Liver (tissue), 9 donors: Measurements from ENCODE around the gene SP100. TPM values are rescaled to one million over a fixed set of nuclear protein-coding genes. Genes with fewer than 3 reads are reported as not detected.

Experiments used
- DNase-seq: peaks from one replicate; pipeline ENCODE4 v3.0.0-alpha.2; 2017; ENCODE audit warnings: low spot score
- H3K27ac ChIP-seq, 2 donors: one replicate each; pipeline ENCODE4 v1.7.0; 2013; ENCODE audit warnings: inconsistent platforms in 2 of 2, low read length in 2 of 2, control low read depth in 1 of 2, low read depth in 1 of 2, mild to moderate bottlenecking in 1 of 2
- H3K27me3 ChIP-seq, 4 donors: one replicate each; pipeline versions ENCODE4 v1.6.1 to v1.7.0; 2013; ENCODE audit warnings: low read length in 3 of 4, inconsistent platforms in 1 of 4, mild to moderate bottlenecking in 1 of 4, moderate library complexity in 1 of 4; ENCODE audit not compliant: control insufficient read depth in 4 of 4, insufficient read depth in 4 of 4
- H3K36me3 ChIP-seq, 4 donors: one replicate each; pipeline versions ENCODE4 v1.6.1 to v1.7.0; 2013; ENCODE audit warnings: low read length in 3 of 4, mild to moderate bottlenecking in 3 of 4, low read depth in 1 of 4, moderate library complexity in 1 of 4; ENCODE audit not compliant: control insufficient read depth in 4 of 4, insufficient read depth in 3 of 4
- H3K4me1 ChIP-seq, 4 donors: one replicate each; pipeline versions ENCODE4 v1.6.1 to v1.7.0; 2013; ENCODE audit warnings: low read length in 3 of 4, mild to moderate bottlenecking in 3 of 4, moderate library complexity in 1 of 4; ENCODE audit not compliant: control insufficient read depth in 4 of 4, insufficient read depth in 4 of 4
- H3K4me3 ChIP-seq, 3 donors: one replicate each; pipeline versions ENCODE4 v1.6.1 to v1.7.0; 2013; ENCODE audit warnings: low read length in 3 of 3, control low read depth in 1 of 3, low read depth in 1 of 3, mild to moderate bottlenecking in 1 of 3
- H3K9ac ChIP-seq, 2 donors: one replicate each; pipeline ENCODE4 v1.7.0; 2013; ENCODE audit warnings: low read length in 2 of 2, mild to moderate bottlenecking in 2 of 2, moderate library complexity in 2 of 2, control low read depth in 1 of 2, low read depth in 1 of 2
- H3K9me3 ChIP-seq, 4 donors: one replicate each; pipeline versions ENCODE4 v1.6.1 to v1.7.0; 2013; ENCODE audit warnings: low read length in 3 of 4; ENCODE audit not compliant: control insufficient read depth in 4 of 4
- ATF3 ChIP-seq: IDR thresholded peaks from 2 replicates; pipeline ENCODE4 v1.6.1; 2016; ENCODE audit warnings: antibody characterized with exemption
- EGR1 ChIP-seq, 2 donors: IDR thresholded peaks; 2 replicates each; pipeline ENCODE4 v1.6.1; 2016 to 2018; ENCODE audit warnings: antibody characterized with exemption in 2 of 2, low read depth in 2 of 2
- FOXA1 ChIP-seq: IDR thresholded peaks from 2 replicates; pipeline ENCODE4 v1.6.1; 2016; ENCODE audit warnings: antibody characterized with exemption
- FOXA2 ChIP-seq: IDR thresholded peaks from 2 replicates; pipeline ENCODE4 v1.6.1; 2016; ENCODE audit warnings: antibody characterized with exemption
- GABPA ChIP-seq, 2 donors: IDR thresholded peaks in 1 of 2; conservative IDR thresholded peaks in 1 of 2; 2 replicates each; pipeline ENCODE4 v1.6.1; 2016; ENCODE audit warnings: antibody characterized with exemption in 2 of 2, mild to moderate bottlenecking in 1 of 2, moderate library complexity in 1 of 2
- HNF4A ChIP-seq, 2 donors: conservative IDR thresholded peaks; 2 replicates each; pipeline ENCODE4 v1.6.1; 2016; ENCODE audit warnings: antibody characterized with exemption in 2 of 2, mild to moderate bottlenecking in 2 of 2
- JUND ChIP-seq, 2 donors: IDR thresholded peaks; 2 replicates each; pipeline ENCODE4 v1.6.1; 2016; ENCODE audit warnings: antibody characterized with exemption in 2 of 2
- NR2F2 ChIP-seq: IDR thresholded peaks from 2 replicates; pipeline ENCODE4 v1.6.1; 2016; ENCODE audit warnings: antibody characterized with exemption
- RAD21 ChIP-seq, 2 donors: IDR thresholded peaks; 2 replicates each; pipeline ENCODE4 v1.6.1; 2016; ENCODE audit warnings: antibody characterized with exemption in 2 of 2, mild to moderate bottlenecking in 2 of 2
- REST ChIP-seq: IDR thresholded peaks from 2 replicates; pipeline ENCODE4 v1.6.1; 2016; ENCODE audit warnings: antibody characterized with exemption, mild to moderate bottlenecking
- RXRA ChIP-seq, 2 donors: IDR thresholded peaks; 2 replicates each; pipeline ENCODE4 v1.6.1; 2017 to 2018; ENCODE audit warnings: antibody characterized with exemption in 2 of 2, mild to moderate bottlenecking in 1 of 2
- SP1 ChIP-seq: IDR thresholded peaks from 2 replicates; pipeline ENCODE4 v1.6.1; 2018; ENCODE audit warnings: antibody characterized with exemption, mild to moderate bottlenecking
- TAF1 ChIP-seq: conservative IDR thresholded peaks from 2 replicates; pipeline ENCODE4 v1.6.1; 2016; ENCODE audit warnings: antibody characterized with exemption, mild to moderate bottlenecking
- YY1 ChIP-seq: IDR thresholded peaks from 2 replicates; pipeline ENCODE4 v1.6.1; 2016; ENCODE audit warnings: antibody characterized with exemption, mild to moderate bottlenecking
- ZBTB33 ChIP-seq: IDR thresholded peaks from 2 replicates; pipeline ENCODE4 v1.6.1; 2016; ENCODE audit warnings: antibody characterized with exemption
- WGBS: extraction: QIAGEN DNeasy Blood & Tissue Kit; methylation state at CpG from one replicate; pipeline ENCODE4 v1.1.7; 2013; 5-methylcytosine and 5-hydroxymethylcytosine counted together
- polyA plus RNA-seq, 2 donors: library from polyadenylated mRNA; stranded (reverse) in 1 of 2; unstranded in 1 of 2; fragments of 200-250 nt in 1 of 2; fragments of >200 nt in 1 of 2; fragmentation: Nextera tagmentation in 1 of 2; extraction: Ambion mirVana in 1 of 2; gene quantifications; one replicate each; pipeline versions ENCODE4 v1.2.1 to v1.2.3, GENCODE V29; 2013 to 2015
- total RNA-seq, 2 donors: library from RNA; depleted of rRNA; stranded (reverse); fragments of >200 nt; gene quantifications; one replicate each; pipeline ENCODE4 v1.2.3, GENCODE V29; 2014
- TF ChIP-seq, protein P1 (sequence below): IDR thresholded peaks from 2 replicates; pipeline ENCODE4 v1.6.1; 2016; ENCODE audit warnings: antibody characterized with exemption
- TF ChIP-seq, protein P2 (sequence below): fragments of 150-350 bp; IDR thresholded peaks from 2 replicates; pipeline ENCODE4 v1.5.1; 2017; ENCODE audit warnings: improper control_type of control experiment, low read depth, low read length; ENCODE audit not compliant: missing input control
- donor health status: healthy.
- donor health status: healthy.
- donor health status: healthy.
- donor health status: healthy.
- donor health status: healthy.

SP100 gene
- total and polyA plus RNA-seq, 4 donors, result 21.9 to 45.5 (median 33.1) TPM

DNA sequence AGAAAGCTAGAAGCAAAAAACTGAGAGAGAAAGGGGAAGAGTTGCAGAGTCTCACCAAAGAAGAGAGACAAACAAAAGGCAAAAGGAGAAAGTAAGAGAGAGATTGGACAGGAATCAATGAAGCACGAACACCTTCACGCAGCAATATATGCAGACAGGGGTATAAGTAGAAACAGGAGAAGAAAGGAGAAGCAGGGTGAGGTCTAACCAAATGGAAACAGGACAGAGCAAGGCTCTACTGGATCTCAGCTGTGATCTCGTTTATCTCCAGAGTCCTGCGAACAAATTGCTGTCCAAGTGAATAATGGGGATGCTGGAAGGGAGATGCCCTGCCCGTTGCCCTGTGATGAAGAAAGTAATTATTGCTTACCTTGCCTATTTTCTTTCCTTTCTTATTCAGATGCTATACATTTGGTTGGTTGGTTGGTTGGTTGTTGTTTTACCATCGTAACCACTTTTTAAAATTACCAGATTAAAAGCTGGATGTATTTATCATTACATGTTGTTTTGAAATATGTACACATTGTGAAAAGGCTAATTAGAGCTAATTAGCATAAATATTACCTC lies 34.0 kb downstream of the SP100 start:
- no peak overlapping the region for H3K27ac ChIP-seq
- no peak overlapping the region for H3K9ac ChIP-seq
- H3K4me3 ChIP-seq, result no peak overlapping the region
- no peaks in the 10 kb centered on the region for H3K9me3 ChIP-seq
- no peak for DNase-seq
- H3K4me1 ChIP-seq, result no peaks in the 10 kb centered on the region
- H3K27me3 ChIP-seq, result no peaks in the 10 kb centered on the region
- no peak for TF ChIP-seq REST
- TF ChIP-seq NR2F2, result no peak
- no peak for TF ChIP-seq ATF3
- no peak for TF ChIP-seq RAD21 (IDR thresholded peaks at IDR 0.05)
- TF ChIP-seq EGR1 (IDR thresholded peaks at IDR 0.05; ENCODE audit: low read depth in 2 of 2), result no peak
- TF ChIP-seq TAF1, result no peak
- TF ChIP-seq SP1, result no peak
- TF ChIP-seq FOXA1, result no peak
- TF ChIP-seq JUND (IDR thresholded peaks at IDR 0.05), result no peak
- no peak for TF ChIP-seq HNF4A (conservative IDR thresholded peaks at IDR 0.05)
- TF ChIP-seq FOXA2, result no peak
- TF ChIP-seq, protein P1, sequence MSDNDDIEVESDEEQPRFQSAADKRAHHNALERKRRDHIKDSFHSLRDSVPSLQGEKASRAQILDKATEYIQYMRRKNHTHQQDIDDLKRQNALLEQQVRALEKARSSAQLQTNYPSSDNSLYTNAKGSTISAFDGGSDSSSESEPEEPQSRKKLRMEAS, result no peak
- no peak for TF ChIP-seq ZBTB33
- TF ChIP-seq YY1, result no peak
- no peak for TF ChIP-seq GABPA (IDR thresholded peaks at IDR 0.05 in 1 of 2, conservative IDR thresholded peaks at IDR 0.05 in 1 of 2)
- no peak for TF ChIP-seq RXRA (IDR thresholded peaks at IDR 0.05)
- WGBS, result 97% methylated on average over 6 of the region's 6 CpGs
- H3K36me3 ChIP-seq, result peaks cover 11 to 58% (median 39%) of the 10 kb centered on the region in 4 donors

DNA sequence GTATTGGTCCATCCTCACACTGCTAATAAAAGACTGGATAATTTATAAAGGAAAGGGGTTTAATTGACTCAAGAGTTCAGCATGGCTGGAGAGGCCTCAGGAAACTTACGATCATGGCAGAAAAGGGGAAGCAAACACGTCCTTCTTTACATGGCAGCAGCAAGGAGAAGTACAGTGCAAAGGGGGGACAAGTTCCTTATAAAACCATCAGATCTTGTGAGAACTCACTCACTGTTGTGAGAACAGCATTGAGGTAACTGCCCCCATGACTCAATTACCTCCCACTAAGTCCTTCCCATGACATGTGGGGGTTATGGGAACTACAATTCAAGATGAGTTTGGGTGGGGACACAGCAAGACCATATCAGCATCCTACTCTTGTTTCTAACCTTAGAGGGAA lies 37.0 kb downstream of the SP100 start:
- WGBS, result 82% methylated on average over 2 of the region's 2 CpGs
- no peak for TF ChIP-seq GABPA (IDR thresholded peaks at IDR 0.05 in 1 of 2, conservative IDR thresholded peaks at IDR 0.05 in 1 of 2)
- no peak for TF ChIP-seq YY1
- no peak for TF ChIP-seq JUND (IDR thresholded peaks at IDR 0.05)
- no peak for TF ChIP-seq RXRA (IDR thresholded peaks at IDR 0.05)
- no peak for TF ChIP-seq NR2F2
- TF ChIP-seq RAD21 (IDR thresholded peaks at IDR 0.05), result no peak
- TF ChIP-seq, protein P2, sequence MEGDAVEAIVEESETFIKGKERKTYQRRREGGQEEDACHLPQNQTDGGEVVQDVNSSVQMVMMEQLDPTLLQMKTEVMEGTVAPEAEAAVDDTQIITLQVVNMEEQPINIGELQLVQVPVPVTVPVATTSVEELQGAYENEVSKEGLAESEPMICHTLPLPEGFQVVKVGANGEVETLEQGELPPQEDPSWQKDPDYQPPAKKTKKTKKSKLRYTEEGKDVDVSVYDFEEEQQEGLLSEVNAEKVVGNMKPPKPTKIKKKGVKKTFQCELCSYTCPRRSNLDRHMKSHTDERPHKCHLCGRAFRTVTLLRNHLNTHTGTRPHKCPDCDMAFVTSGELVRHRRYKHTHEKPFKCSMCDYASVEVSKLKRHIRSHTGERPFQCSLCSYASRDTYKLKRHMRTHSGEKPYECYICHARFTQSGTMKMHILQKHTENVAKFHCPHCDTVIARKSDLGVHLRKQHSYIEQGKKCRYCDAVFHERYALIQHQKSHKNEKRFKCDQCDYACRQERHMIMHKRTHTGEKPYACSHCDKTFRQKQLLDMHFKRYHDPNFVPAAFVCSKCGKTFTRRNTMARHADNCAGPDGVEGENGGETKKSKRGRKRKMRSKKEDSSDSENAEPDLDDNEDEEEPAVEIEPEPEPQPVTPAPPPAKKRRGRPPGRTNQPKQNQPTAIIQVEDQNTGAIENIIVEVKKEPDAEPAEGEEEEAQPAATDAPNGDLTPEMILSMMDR, result no peak
- TF ChIP-seq HNF4A (conservative IDR thresholded peaks at IDR 0.05), result no peak
- no peak for TF ChIP-seq ATF3
- TF ChIP-seq, protein P1, result no peak
- no peak for TF ChIP-seq REST
- no peak for TF ChIP-seq FOXA1
- Histone ChIP-seq H3K27ac (no peak overlapping the region), H3K9me3 (no peaks in the 10 kb centered on the region), H3K36me3 (peaks cover 9 to 57% (median 33%) of the 10 kb centered on the region in 4 donors), H3K27me3 (no peaks in the 10 kb centered on the region), H3K4me3 (no peak overlapping the region), H3K9ac (no peak overlapping the region), H3K4me1 (no peaks in the 10 kb centered on the region)
- DNase-seq, result no peak
